Stomach (tissue), 9 donors: ENCODE results near the gene FOXK2. TPM values are rescaled to one million over a fixed set of nuclear protein-coding genes. Genes with fewer than 3 reads are reported as not detected.

Experiments used
- DNase-seq, 2 donors: peaks; one replicate each; pipeline versions ENCODE4 v3.0.0 to v3.0.0-alpha.2; 2013 to 2019
- H3K27ac ChIP-seq, 5 donors: fragments of 200-600 bp in 4 of 5; sonication (generic) in 4 of 5; one replicate each; pipeline ENCODE4 v1.5.1; 2013 to 2019; ENCODE audit warnings: mild to moderate bottlenecking in 1 of 5, moderate library complexity in 1 of 5
- H3K27me3 ChIP-seq, 3 donors: fragments of 200-600 bp; sonication (generic); one replicate each; pipeline ENCODE4 v1.5.1; 2017 to 2019; ENCODE audit warnings: mixed run types in 1 of 3
- H3K36me3 ChIP-seq, 4 donors: fragments of 200-600 bp; sonication (generic); 1 replicate in 3 of 4; 2 replicates in 1 of 4; pipeline ENCODE4 v1.5.1; 2016 to 2019
- H3K4me1 ChIP-seq, 4 donors: fragments of 200-600 bp; sonication (generic); one replicate each; pipeline ENCODE4 v1.5.1; 2016 to 2019
- H3K4me3 ChIP-seq, 4 donors: fragments of 200-600 bp; sonication (generic) in 3 of 4; one replicate each; pipeline ENCODE4 v1.5.1; 2016 to 2019; ENCODE audit warnings: mild to moderate bottlenecking in 1 of 4
- H3K9me3 ChIP-seq, 4 donors: fragments of 200-600 bp; sonication (generic); one replicate each; pipeline ENCODE4 v1.5.1; 2016 to 2019
- CTCF ChIP-seq, 7 experiments: fragments of 450-650 bp in 4 of 7; fragments of 200-600 bp in 3 of 7; sonication (generic) in 3 of 7; IDR thresholded peaks; one replicate each; pipeline ENCODE4 v1.5.1; 2016 to 2019; ENCODE audit warnings: antibody characterized with exemption in 7 of 7, control low read depth in 2 of 7, mild to moderate bottlenecking in 1 of 7
- EP300 ChIP-seq: sonication (generic); formaldehyde crosslinking; IDR thresholded peaks from one replicate; pipeline ENCODE4 v1.6.1; 2017; ENCODE audit warnings: antibody characterized with exemption
- POLR2A ChIP-seq, 4 donors: fragments of 450-650 bp; IDR thresholded peaks; one replicate each; pipeline ENCODE4 v1.6.1; 2016; ENCODE audit warnings: antibody characterized with exemption in 4 of 4, control low read depth in 2 of 4, mild to moderate bottlenecking in 1 of 4, moderate library complexity in 1 of 4
- POLR2AphosphoS5 ChIP-seq, 3 donors: sonication (generic); formaldehyde crosslinking; IDR thresholded peaks; one replicate each; pipeline ENCODE4 v1.6.1; 2016; ENCODE audit warnings: antibody characterized with exemption in 3 of 3
- WGBS, 5 donors: extraction: QIAGEN DNeasy Blood & Tissue Kit in 3 of 5; methylation state at CpG; one replicate each; pipeline versions ENCODE4 v1.1.5 to v1.1.7; 2013 to 2018; 5-methylcytosine and 5-hydroxymethylcytosine counted together
- intact Hi-C: fragments of 100-400 bp; cut with DNase I; formaldehyde crosslinking; loops from one replicate; pipeline ENCODE4 v1.15.1; 2023; ENCODE audit warnings: low total_unique reads
- polyA plus RNA-seq, 3 donors: library from polyadenylated mRNA; stranded (reverse); fragments of 200-250 nt; gene quantifications; one replicate each; pipeline ENCODE4 v1.2.3, GENCODE V29; 2013
- total RNA-seq, 5 donors: library from RNA; depleted of rRNA; stranded (reverse); fragments of >200 nt; gene quantifications; one replicate each; pipeline versions ENCODE4 v1.1.0 to v1.2.3, GENCODE V29; 2014 to 2016
- donor health status: healthy with polysubstance abuse.
- donor health status: Bipolar disorder and iron deficiency.
- donor health status: healthy.

FOXK2 gene
- total and polyA plus RNA-seq, 8 donors: 12.8 to 71.8 (median 31.9) TPM

GRCh38 chr17:82642022-82642421, 122.5 kb downstream of the FOXK2 start:
- intact Hi-C loops: no loop called here
- Histone ChIP-seq H3K27ac (no peak overlapping the region), H3K27me3 (no peaks in the 10 kb centered on the region), H3K4me3 (no peak overlapping the region), H3K4me1 (peaks cover 17 to 77% (median 48%) of the 10 kb centered on the region in 4 donors), H3K9me3 (peaks cover 0 to 9% (median 1%) of the 10 kb centered on the region in 4 donors), H3K36me3 (peaks cover 42 to 72% (median 68%) of the 10 kb centered on the region in 4 donors)
- no peak for TF ChIP-seq CTCF (IDR thresholded peaks at IDR 0.05)
- 90 to 96% (median 92%) methylated on average over 13 to 14 of the region's 14 CpGs for WGBS, 5 donors
- no peak for DNase-seq

DNA sequence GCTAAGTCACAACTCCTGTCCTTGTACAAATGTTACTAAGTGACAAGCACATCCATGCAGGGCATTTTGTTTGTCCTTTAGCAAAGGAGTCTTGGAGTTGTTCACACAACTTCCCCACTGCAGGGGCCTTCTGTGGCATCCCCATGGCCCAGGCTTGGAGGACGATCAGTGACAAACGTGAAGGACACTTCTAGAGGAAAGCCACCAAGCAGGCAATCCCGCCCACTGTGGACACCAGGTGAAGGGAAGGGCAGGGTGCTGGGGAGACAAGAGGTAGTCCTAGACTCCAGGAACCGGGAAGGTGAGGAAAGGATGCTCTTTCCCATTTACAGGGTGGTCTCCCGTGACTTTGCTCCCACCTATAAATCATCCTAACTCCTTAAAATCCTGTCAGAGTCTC, 124.6 kb downstream of the FOXK2 start:
- peaks cover 41 to 57% (median 54%) of the 10 kb centered on the region in 4 donors for H3K36me3 ChIP-seq
- intact Hi-C loops: no loop called here
- 82 to 98% (median 87%) methylated on average over 3 to 5 of the region's 5 CpGs for WGBS, 5 donors

GRCh38 chr17:82645516-82645915, 126.0 kb downstream of the FOXK2 start:
- no peak for DNase-seq
- peaks cover 29 to 43% (median 41%) of the 10 kb centered on the region in 4 donors for H3K36me3 ChIP-seq
- H3K27me3 ChIP-seq: no peaks in the 10 kb centered on the region
- no peak overlapping the region for H3K4me3 ChIP-seq
- intact Hi-C loops: no loop called here
- no peak overlapping the region for H3K27ac ChIP-seq
- TF ChIP-seq CTCF (IDR thresholded peaks at IDR 0.05) (no peak), POLR2AphosphoS5 (IDR thresholded peaks at IDR 0.05) (no peak), POLR2A (IDR thresholded peaks at IDR 0.05) (no peak)
- WGBS, 5 donors: 93 to 100% (median 95%) methylated on average over 4 of the region's 4 CpGs
- H3K9me3 ChIP-seq: no peaks in the 10 kb centered on the region
- peaks cover 27 to 70% (median 47%) of the 10 kb centered on the region in 4 donors for H3K4me1 ChIP-seq

More for the DNA sequence above, 124.6 kb downstream of the FOXK2 start:
- H3K4me3 ChIP-seq: no peak overlapping the region
- no peak for TF ChIP-seq POLR2AphosphoS5 (IDR thresholded peaks at IDR 0.05)
- no peak for TF ChIP-seq POLR2A (IDR thresholded peaks at IDR 0.05)
- TF ChIP-seq CTCF (IDR thresholded peaks at IDR 0.05): no peak
- no peak for TF ChIP-seq EP300
- H3K27ac ChIP-seq: no peak overlapping the region
- H3K9me3 ChIP-seq: no peaks in the 10 kb centered on the region
- no peaks in the 10 kb centered on the region for H3K27me3 ChIP-seq
- peaks cover 27 to 73% (median 46%) of the 10 kb centered on the region in 4 donors for H3K4me1 ChIP-seq
- no peak for DNase-seq

DNA sequence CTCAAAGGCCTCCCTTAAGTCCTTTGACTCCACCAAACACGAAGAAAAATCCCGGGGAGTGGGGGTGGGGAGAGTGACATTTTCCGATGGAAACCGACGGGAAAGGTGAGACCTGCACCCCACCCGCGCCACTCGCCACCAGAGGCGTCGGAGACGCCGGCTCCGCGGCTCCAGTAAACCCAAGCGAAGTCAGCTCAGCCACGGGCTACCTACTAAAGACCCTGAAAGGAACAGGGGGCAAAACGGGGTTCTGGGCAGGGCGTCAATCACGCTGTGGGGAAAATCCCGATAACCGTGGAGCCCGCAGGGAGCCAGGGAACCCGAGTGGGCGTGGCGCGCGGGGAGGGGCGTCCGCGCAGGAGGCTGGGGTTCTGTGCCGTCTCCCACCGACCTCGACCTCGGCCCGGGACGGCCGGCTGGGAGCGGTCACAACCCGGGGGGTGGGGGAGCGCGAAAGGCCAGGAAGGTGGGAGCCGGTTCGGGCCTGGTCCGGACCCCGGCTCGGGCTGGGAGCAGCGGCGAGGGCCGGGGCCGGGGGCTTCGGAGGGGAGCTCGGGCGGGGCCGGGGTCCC, 128.1 kb downstream of the FOXK2 start:
- TF ChIP-seq EP300 (no peak), POLR2AphosphoS5 (IDR thresholded peaks at IDR 0.05) (no peak), POLR2A (IDR thresholded peaks at IDR 0.05) (no peak), CTCF (IDR thresholded peaks at IDR 0.05) (no peak)
- intact Hi-C loops: no loop called here
- Histone ChIP-seq H3K27ac (peak overlapping the region; percentile 94 to 100 (median 98)), H3K4me1 (peaks cover 27 to 66% (median 44%) of the 10 kb centered on the region in 4 donors), H3K9me3 (no peaks in the 10 kb centered on the region), H3K27me3 (no peaks in the 10 kb centered on the region), H3K4me3 (peak overlapping the region; percentile 70 to 100 (median 96)), H3K36me3 (peaks cover 12 to 22% (median 19%) of the 10 kb centered on the region in 4 donors)
- 0 to 1% (median 0%) methylated on average over 16 to 54 of the region's 54 CpGs for WGBS, 5 donors
- DNase-seq: peak; percentile 42 to 82
